Measurements from ENCODE around the gene GNAS-AS1.
"Not testable (repeated sequence)": the region's sequence is repeated elsewhere in the genome, so short reads cannot be mapped to it uniquely, and the experiment has no call there.

Gene GNAS-AS1

GRCh38 chr20:58829531-58829941 is 21.2 kb downstream of the GNAS-AS1 start:
- no peak for DNase-seq

- not testable (repeated sequence) for DNase-seq
Measured at GRCh38 chr20:58828804-58829203, 21.9 kb downstream of the GNAS-AS1 start.

GRCh38 chr20:58828136-58828535 is 22.6 kb downstream of the GNAS-AS1 start:
- no peak for DNase-seq

GRCh38 chr20:58826271-58826670 is 24.4 kb downstream of the GNAS-AS1 start:
- no peak for DNase-seq

GRCh38 chr20:58825450-58825849 is 25.3 kb downstream of the GNAS-AS1 start:
- no peak for DNase-seq

GRCh38 chr20:58824843-58825242 is 25.9 kb downstream of the GNAS-AS1 start:
- no peak for DNase-seq

GRCh38 chr20:58822748-58823730 is 27.7 kb downstream of the GNAS-AS1 start:
- DNase-seq: no peak

- no peak for DNase-seq
Measured at GRCh38 chr20:58822149-58822548, 28.6 kb downstream of the GNAS-AS1 start.

GRCh38 chr20:58820515-58820914 is 30.2 kb downstream of the GNAS-AS1 start:
- not testable (repeated sequence) for DNase-seq

GRCh38 chr20:58819921-58820320 is 30.8 kb downstream of the GNAS-AS1 start:
- DNase-seq: no peak

- DNase-seq: no peak
Measured at GRCh38 chr20:58818586-58819285, 32.0 kb downstream of the GNAS-AS1 start.

- no peak for DNase-seq
Measured at GRCh38 chr20:58817748-58818147, 33.0 kb downstream of the GNAS-AS1 start.

- DNase-seq: no peak
Measured at GRCh38 chr20:58816957-58817651, 33.6 kb downstream of the GNAS-AS1 start.

GRCh38 chr20:58816051-58816450 is 34.7 kb downstream of the GNAS-AS1 start:
- no peak for DNase-seq

- no peak for DNase-seq
Measured at GRCh38 chr20:58815448-58815847, 35.3 kb downstream of the GNAS-AS1 start.

- DNase-seq: no peak
Measured at GRCh38 chr20:58813369-58813768, 37.3 kb downstream of the GNAS-AS1 start.

- no peak for DNase-seq
Measured at GRCh38 chr20:58811334-58811733, 39.4 kb downstream of the GNAS-AS1 start.

GRCh38 chr20:58810879-58811250 is 39.8 kb downstream of the GNAS-AS1 start:
- DNase-seq: no peak

- no peak for DNase-seq
Measured at GRCh38 chr20:58810116-58810878, 40.4 kb downstream of the GNAS-AS1 start.

GRCh38 chr20:58808271-58809046 is 42.2 kb downstream of the GNAS-AS1 start:
- no peak for DNase-seq

GRCh38 chr20:58807801-58808200 is 42.9 kb downstream of the GNAS-AS1 start:
- DNase-seq: no peak

- DNase-seq: no peak
Measured at GRCh38 chr20:58803533-58803932, 47.2 kb downstream of the GNAS-AS1 start.

Measured in GOT3 (cell line).